ENCODE results near the gene LMTK2.

Gene LMTK2

GRCh38 chr7:98136423-98136822 lies 29.8 kb downstream of the LMTK2 start:
- DNase-seq (ENCODE audit: low read depth in 4 of 4, low spot score in 1 of 4), result no peak

DNA sequence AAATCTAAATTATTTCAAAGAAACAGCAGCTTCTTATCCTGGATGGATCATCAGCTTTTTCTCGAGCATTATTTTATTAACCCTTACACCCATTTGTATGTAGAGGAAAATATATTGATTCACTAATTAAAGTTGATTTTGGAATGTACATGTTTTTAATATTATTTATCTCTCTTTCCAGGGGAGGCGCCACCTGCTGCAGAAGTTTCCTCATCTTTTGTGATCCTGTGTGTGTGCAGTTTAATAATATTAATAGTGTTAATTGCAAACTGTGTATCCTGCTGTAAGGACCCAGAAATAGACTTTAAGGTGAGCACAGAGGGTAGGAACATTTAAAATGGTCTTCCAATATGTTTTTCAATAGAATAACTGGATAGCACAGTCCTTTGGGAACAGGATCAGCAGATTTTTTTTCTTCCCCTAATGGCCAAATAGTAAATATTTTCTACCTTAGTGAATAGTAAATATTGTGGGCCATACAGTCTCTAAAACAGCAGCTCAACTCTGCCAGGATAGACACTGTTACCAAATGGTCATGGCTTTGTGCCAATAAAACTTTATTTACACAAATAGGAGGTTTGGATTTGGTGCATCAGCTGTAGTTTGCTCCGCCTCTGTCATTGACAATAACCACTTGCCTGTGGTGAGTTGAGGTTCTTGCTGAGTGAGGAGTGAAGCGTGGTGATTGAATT lies 30.6 kb downstream of the LMTK2 start:
- no peak for DNase-seq (ENCODE audit: low read depth in 4 of 4, low spot score in 1 of 4)

DNA sequence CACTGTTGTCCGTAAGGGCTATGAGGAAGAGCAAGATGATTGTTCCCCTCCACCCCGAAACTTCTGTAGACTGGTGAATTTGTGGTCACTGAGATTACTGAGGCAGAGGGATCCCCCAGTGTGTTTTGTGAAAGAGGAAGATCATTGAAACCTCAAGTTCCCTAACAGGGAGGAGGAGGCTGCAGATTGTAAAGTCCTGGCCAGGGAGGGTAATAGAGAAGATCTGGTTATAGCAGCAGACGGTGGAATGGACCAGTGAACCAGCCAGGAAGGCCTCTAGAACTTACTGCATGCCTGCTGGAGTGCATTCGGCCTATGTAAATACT lies 31.1 kb downstream of the LMTK2 start:
- no peak for DNase-seq (ENCODE audit: low read depth in 4 of 4, low spot score in 1 of 4)

DNA sequence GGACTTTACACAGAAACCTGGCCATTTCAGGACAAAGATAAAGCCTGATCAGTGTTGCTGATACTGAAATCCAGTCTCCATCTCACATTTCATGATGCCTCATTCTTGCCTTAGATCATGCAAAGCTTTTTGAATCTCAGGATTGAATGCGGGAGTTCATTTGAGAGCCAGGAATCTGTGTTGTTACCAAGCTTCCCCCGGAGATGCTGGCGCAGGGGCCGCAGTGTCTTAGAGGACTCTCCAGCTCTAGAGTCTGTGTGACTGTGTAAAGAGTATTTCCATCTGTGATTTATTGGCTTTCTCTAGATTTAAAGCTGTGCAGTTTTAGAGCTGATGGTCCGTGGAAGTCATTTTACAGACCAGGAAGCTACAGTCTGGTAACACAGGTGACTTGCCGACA lies 32.0 kb downstream of the LMTK2 start:
- no peak for DNase-seq (ENCODE audit: low read depth in 4 of 4, low spot score in 1 of 4)

DNA sequence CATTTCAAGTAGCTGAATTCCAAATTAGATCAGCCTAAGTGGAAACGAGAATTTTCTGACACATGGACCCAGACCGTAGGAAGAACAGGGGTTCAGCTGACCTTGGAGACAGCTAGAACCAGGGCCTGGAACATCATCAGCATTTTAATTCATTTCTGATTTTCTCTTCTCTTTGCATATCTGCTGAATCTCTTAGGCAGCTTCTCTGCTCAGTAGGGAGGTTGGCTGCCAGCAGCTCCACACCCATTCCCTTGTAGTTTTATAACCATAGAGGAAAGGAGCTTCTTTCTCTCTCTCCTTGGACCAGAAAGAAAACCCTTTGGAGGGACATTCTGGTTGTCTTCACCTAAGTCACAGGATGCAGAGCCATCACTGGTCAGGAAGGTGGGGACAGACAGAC lies 36.0 kb downstream of the LMTK2 start:
- DNase-seq (ENCODE audit: low read depth in 4 of 4, low spot score in 1 of 4), result no peak

DNA sequence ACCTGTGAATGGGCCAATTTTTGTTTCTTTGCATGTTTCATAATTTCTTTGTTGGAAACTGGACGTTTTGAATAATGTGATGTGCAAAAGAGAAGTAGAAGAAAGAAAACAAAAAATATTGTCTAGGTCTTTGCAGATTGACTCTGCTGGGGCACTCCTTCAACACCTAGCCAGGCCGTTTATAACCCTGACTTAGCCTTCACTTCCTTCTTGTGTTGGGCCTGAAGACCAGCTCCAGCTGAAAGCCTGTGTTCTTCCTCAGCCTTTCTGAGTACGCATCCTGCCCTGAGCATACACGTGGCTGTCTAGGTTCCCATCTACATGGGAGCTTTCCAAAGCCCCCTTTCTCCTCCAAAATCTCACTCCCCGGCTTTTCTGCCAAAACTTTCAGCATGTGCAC lies 41.9 kb downstream of the LMTK2 start:
- DNase-seq (ENCODE audit: low read depth in 4 of 4, low spot score in 1 of 4), result no peak

DNA sequence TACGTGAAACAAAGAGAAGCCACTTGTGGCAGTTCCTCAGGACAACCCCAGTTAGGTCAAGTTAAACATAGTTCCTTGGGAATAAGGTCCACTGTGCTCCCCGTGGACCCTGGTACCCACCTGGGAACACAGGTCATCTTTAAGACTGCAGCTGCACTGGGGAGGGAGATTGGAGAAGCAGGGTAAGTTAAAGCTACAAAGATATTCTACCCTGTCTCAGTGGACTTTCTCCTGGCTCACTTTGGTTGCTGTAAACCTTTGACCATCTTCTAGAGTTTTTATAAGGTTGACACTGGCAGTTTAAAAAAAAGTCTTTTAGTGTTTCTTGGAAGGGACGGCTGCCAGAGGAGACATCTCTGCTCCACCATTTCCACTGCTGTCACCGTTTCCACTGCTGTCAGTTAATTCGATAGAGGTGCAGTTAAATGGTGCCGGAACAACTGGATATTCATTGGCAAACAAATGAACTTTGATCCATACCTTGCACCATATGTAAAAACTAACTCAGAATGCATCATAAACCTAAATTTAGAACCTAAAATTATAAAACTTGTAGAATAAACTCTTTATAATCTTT lies 42.5 kb downstream of the LMTK2 start:
- DNase-seq (ENCODE audit: low read depth in 4 of 4, low spot score in 1 of 4), result no peak

DNA sequence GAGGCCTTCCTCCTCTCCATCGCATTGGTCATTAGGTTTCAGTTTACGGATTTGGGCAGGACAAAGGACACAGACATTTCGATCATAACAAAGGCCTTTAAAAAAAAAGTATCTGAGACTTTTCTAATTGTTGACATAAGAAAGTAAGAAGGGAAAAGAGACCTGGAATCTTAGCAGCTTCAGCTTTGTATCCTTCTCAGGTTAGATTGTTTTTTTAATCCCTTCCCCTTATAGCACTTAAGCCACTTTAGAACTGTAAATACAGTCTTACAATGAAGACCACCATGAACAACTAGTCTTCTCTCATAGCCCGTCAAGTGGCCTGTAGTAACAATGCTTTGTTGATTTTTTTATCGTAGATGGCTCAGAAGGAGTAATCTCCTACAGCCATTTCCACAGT lies 45.2 kb downstream of the LMTK2 start:
- DNase-seq (ENCODE audit: low read depth in 4 of 4, low spot score in 1 of 4), result no peak

DNA sequence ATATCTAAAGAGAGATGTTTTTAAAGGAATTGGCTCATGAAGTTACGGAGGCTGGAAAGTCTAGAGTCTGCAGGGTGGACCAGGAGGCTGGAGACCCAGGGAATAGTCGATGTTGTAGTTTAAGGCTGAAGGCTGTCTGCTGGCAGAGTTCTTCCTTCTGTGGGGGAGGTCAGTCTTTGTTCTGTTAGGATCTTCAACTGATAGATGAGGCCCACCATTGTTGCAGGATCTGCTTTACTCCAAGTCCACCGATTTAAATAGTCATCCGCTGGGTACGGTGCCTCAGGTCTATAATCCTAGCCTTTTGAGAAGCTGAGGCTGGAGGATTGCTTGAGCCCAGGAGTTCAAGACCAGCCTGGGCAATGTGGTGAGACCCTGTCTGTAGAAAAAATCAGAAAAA lies 50.0 kb downstream of the LMTK2 start:
- DNase-seq (ENCODE audit: low read depth in 4 of 4, low spot score in 1 of 4), result no peak

DNA sequence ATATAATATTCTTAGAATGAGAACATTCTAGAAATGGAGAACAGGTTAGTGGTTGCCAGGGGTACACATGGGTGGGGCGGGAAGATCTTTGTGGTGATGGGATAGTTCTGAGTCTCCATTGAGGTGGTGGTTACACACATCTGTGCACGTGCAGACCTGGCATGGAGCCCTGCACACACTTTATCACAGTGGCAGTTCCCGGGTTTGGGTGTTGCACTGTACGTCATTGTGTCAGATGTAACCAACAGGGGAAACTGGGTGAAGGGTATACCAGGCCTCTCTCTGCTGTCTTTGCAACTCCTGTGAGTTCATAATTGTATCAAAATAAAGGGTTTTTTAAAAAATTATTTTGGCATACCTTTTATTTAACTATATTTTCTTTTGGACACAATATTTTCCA lies 51.1 kb downstream of the LMTK2 start:
- no peak for DNase-seq (ENCODE audit: low read depth in 4 of 4, low spot score in 1 of 4)

DNA sequence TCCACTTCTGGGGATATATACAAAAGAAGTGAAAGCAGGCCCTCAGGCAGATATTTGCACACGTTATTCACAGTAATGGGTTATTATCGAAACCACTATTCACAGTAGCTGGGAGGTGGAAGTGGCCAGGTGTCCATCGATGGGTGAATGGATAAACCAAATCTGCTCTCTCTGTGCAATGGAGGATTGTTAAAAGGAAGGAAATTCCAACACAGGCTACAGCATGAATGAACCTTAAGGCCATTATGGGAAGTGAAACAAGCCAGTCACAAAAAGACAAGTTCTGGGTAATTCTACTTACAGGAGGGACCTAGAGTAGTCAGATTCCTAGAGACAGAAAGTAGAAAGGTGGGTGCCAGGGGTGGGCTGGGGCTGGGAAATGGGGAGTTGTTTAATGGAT lies 56.1 kb downstream of the LMTK2 start:
- no peak for DNase-seq (ENCODE audit: low read depth in 4 of 4, low spot score in 1 of 4)

- DNase-seq (ENCODE audit: low read depth in 4 of 4, low spot score in 1 of 4), result no peak
Observed at GRCh38 chr7:98163269-98163668, 56.6 kb downstream of the LMTK2 start.

DNA sequence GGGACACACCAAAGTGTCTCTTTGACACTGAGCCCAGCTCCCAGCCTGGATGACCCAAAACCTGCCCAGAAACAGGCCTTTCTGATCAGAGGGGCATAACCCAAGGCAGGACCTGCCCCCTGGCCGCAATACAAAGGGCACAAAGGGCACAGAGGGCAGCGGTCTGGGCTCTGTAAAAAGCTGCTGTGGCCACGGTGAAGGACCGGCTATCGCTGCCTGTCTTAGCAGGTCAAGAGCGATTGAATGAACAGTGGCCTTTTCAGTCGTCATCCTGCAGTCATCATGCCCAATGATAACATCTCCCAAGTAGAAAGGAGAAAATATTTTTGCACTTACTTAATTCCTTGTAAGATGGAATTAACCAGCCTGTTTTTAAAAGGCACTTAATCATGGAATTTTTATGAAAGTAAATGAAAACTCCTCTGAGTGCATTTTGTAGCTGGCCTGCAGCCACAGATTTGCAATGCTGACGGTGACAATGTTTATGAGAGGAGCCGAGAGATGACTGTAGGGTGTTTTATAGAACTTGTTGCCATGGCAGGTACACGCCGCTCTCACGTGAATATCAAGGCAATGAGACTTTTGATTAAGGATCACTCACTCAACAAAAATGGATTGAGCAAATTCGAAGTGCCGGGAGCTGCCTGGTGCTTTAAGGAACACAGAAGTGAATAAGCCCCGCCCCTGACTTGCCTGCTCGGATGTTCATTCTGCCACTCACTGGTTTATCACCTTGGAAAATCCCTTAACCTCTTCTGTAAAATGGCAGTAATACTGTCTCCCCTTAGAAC lies 57.2 kb downstream of the LMTK2 start:
- DNase-seq (ENCODE audit: low read depth in 4 of 4, low spot score in 1 of 4), result no peak

GRCh38 chr7:98165827-98166667 lies 59.4 kb downstream of the LMTK2 start:
- DNase-seq (ENCODE audit: low read depth in 4 of 4, low spot score in 1 of 4), result peak; percentile 7 to 35 (median 20)

GRCh38 chr7:98166668-98166970 lies 60.0 kb downstream of the LMTK2 start:
- no peak for DNase-seq (ENCODE audit: low read depth in 4 of 4, low spot score in 1 of 4)

GRCh38 chr7:98167653-98168052 lies 61.0 kb downstream of the LMTK2 start:
- no peak for DNase-seq (ENCODE audit: low read depth in 4 of 4, low spot score in 1 of 4)

GRCh38 chr7:98168181-98168903 lies 61.7 kb downstream of the LMTK2 start:
- peak; percentile 22 to 42 (median 39) for DNase-seq (ENCODE audit: low read depth in 4 of 4, low spot score in 1 of 4)

DNA sequence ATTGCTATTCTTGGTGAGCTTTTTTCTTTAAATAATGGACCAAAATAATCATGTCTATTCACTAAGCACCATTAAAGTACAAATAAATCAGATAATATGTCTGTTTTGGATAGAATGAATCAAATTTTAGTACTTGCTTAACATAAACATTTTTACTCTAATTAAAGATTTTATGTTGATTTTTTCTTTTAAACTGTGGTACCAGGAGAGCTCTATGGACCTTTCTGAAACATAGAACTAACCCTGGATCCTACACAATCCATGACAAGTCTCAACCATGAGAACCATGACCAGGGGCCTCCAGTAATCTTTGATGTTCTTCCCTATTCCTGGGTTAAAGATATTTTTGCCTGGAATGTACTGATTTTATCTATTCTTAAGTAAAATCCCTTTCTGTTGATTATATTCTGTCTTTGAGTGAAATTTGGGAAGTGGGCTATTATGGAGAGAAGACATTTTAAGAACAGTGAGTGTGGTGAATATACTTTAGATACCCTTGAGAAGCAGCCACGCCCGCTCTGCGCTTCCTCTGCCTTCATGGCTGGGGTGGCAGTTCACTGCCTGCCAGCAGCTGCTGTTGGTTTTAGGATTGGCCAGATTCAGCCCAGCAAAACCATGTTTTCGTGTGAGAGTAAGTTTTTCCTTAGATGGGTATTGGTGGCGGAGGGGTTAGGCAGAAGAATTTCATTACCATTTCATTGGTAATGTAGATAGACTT lies 62.4 kb downstream of the LMTK2 start:
- no peak for DNase-seq (ENCODE audit: low read depth in 4 of 4, low spot score in 1 of 4)

GRCh38 chr7:98170966-98171365 lies 64.3 kb downstream of the LMTK2 start:
- no peak for DNase-seq (ENCODE audit: low read depth in 4 of 4, low spot score in 1 of 4)

DNA sequence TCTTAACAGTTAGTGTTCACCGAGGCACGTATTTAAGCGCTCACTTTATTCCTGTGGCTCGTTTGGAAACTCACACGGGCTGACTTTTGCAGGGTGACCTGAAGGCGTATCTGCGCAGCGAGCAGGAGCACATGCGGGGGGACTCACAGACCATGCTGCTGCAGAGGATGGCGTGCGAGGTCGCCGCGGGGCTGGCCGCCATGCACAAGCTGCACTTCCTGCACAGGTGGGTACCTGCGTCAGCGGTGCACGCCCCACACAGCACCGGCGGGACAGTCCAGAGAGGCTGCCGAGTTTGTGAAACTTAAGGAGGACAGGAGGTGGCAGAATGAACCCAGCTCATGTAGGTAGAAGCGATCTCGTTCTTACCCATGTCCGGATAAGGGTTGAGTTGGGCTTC lies 64.8 kb downstream of the LMTK2 start:
- DNase-seq (ENCODE audit: low read depth in 4 of 4, low spot score in 1 of 4), result no peak

Measured in stimulated activated CD4-positive, alpha-beta T cell treated with anti-CD3 and anti-CD28 coated beads, Interleukin-1b, Interleukin-23, amount 100 ng/mL, for 24 hours (primary cell).